HEK293 (cell line): ENCODE results near the gene MDGA2.

Experiments
- CTCF ChIA-PET: fragments of 350-600 bp; formaldehyde crosslinking; extraction: SDS; loops from one replicate; lab custom pipeline; 2021; ENCODE audit warnings: antibody characterized with exemption; lab: Yijun Ruan, JAX
- POLR2A ChIA-PET: fragments of 300-600 bp; formaldehyde crosslinking; extraction: SDS; loops from one replicate; lab custom pipeline; 2020; ENCODE audit warnings: antibody characterized with exemption, inconsistent platforms; lab: Yijun Ruan, JAX
- H3K27ac ChIP-seq: fragments of 200-500 bp; sonication (Bioruptor generic); 2 replicates; pipeline ENCODE4 v1.5.1; 2014; ENCODE audit warnings: low read depth, low read length, control low read depth, inconsistent platforms; ENCODE audit errors: extremely low read depth
- H3K36me3 ChIP-seq, 2 experiments: fragments of 200-500 bp in 1 of 2; sonication (Bioruptor generic) in 1 of 2; 1 replicate in 1 of 2; 2 replicates in 1 of 2; pipeline ENCODE4 v1.5.1; 2014 to 2017; ENCODE audit warnings: inconsistent platforms in 2 of 2, low read length in 2 of 2; ENCODE audit not compliant: control insufficient read depth in 2 of 2, insufficient read depth in 1 of 2
- H3K4me1 ChIP-seq: fragments of 200-500 bp; sonication (Bioruptor generic); 2 replicates; pipeline ENCODE4 v1.5.1; 2014; ENCODE audit warnings: mild to moderate bottlenecking, low read length, inconsistent platforms; ENCODE audit not compliant: control insufficient read depth, insufficient read depth
- H3K4me3 ChIP-seq: 2 replicates; pipeline ENCODE4 v1.5.1; 2011; ENCODE audit warnings: low read depth, mild to moderate bottlenecking, control low read depth, low read length, moderate library complexity
- H3K9me3 ChIP-seq: fragments of 200-500 bp; sonication (Bioruptor generic); 2 replicates; pipeline ENCODE4 v1.5.1; 2014; ENCODE audit warnings: low read depth, low read length, inconsistent platforms; ENCODE audit not compliant: control insufficient read depth, insufficient read depth
- GLIS1 ChIP-seq: fragments of 450-650 bp; formaldehyde crosslinking; IDR thresholded peaks from 2 replicates; pipeline ENCODE4 v1.5.1; 2016; ENCODE audit warnings: missing biosample characterization, missing genetic modification characterization
- KLF17 ChIP-seq: fragments of 450-650 bp; formaldehyde crosslinking; IDR thresholded peaks from 2 replicates; pipeline ENCODE4 v1.5.1; 2016; ENCODE audit warnings: missing biosample characterization, missing genetic modification characterization
- PRDM2 ChIP-seq: fragments of 450-650 bp; formaldehyde crosslinking; IDR thresholded peaks from 2 replicates; pipeline ENCODE4 v1.5.1; 2016; ENCODE audit warnings: missing biosample characterization, missing genetic modification characterization, borderline replicate concordance
- RBAK ChIP-seq: fragments of 450-650 bp; formaldehyde crosslinking; IDR thresholded peaks from 2 replicates; pipeline ENCODE4 v1.5.1; 2016; ENCODE audit warnings: missing biosample characterization, missing genetic modification characterization
- SCRT1 ChIP-seq: fragments of 450-650 bp; formaldehyde crosslinking; IDR thresholded peaks from 2 replicates; pipeline ENCODE4 v1.5.1; 2016; ENCODE audit warnings: missing biosample characterization, missing genetic modification characterization, borderline replicate concordance
- TRIM28 ChIP-seq: IDR thresholded peaks from 2 replicates; pipeline ENCODE4 v1.6.1; 2011; ENCODE audit warnings: low read length, control low read depth, borderline replicate concordance
- ZBTB11 ChIP-seq: fragments of 450-650 bp; formaldehyde crosslinking; conservative IDR thresholded peaks from 2 replicates; pipeline ENCODE4 v1.5.1; 2016; ENCODE audit warnings: low read depth, missing biosample characterization, missing genetic modification characterization
- ZBTB17 ChIP-seq: fragments of 450-650 bp; formaldehyde crosslinking; IDR thresholded peaks from 2 replicates; pipeline ENCODE4 v1.5.1; 2016; ENCODE audit warnings: missing biosample characterization, missing genetic modification characterization
- ZBTB7A ChIP-seq: fragments of 450-650 bp; formaldehyde crosslinking; IDR thresholded peaks from 2 replicates; pipeline ENCODE4 v1.5.1; 2016; ENCODE audit warnings: low read depth, missing biosample characterization, missing genetic modification characterization
- ZBTB8A ChIP-seq: fragments of 450-650 bp; formaldehyde crosslinking; IDR thresholded peaks from 2 replicates; pipeline ENCODE4 v1.5.1; 2016; ENCODE audit warnings: missing biosample characterization, missing genetic modification characterization
- ZIC2 ChIP-seq: fragments of 450-650 bp; formaldehyde crosslinking; IDR thresholded peaks from 2 replicates; pipeline ENCODE4 v1.5.1; 2016; ENCODE audit warnings: missing biosample characterization, missing genetic modification characterization
- ZNF112 ChIP-seq: fragments of 450-650 bp; formaldehyde crosslinking; IDR thresholded peaks from 2 replicates; pipeline ENCODE4 v1.5.0; 2017; ENCODE audit warnings: missing biosample characterization, missing genetic modification characterization
- ZNF18 ChIP-seq: fragments of 450-650 bp; formaldehyde crosslinking; IDR thresholded peaks from 2 replicates; pipeline ENCODE4 v1.5.1; 2016; ENCODE audit warnings: missing biosample characterization, missing genetic modification characterization
- ZNF19 ChIP-seq: fragments of 450-650 bp; formaldehyde crosslinking; IDR thresholded peaks from 2 replicates; pipeline ENCODE4; 2016; ENCODE audit warnings: missing biosample characterization, missing genetic modification characterization, low read depth
- ZNF214 ChIP-seq: fragments of 450-650 bp; formaldehyde crosslinking; IDR thresholded peaks from 2 replicates; pipeline ENCODE4 v1.5.1; 2017; ENCODE audit warnings: missing biosample characterization, mild to moderate bottlenecking, missing genetic modification characterization, borderline replicate concordance
- ZNF280D ChIP-seq: fragments of 450-650 bp; formaldehyde crosslinking; IDR thresholded peaks from 2 replicates; pipeline ENCODE4 v1.5.1; 2016; ENCODE audit warnings: missing biosample characterization, missing genetic modification characterization
- ZNF394 ChIP-seq: fragments of 450-650 bp; formaldehyde crosslinking; IDR thresholded peaks from 2 replicates; pipeline ENCODE4 v1.5.1; 2016; ENCODE audit warnings: missing biosample characterization, missing genetic modification characterization, mild to moderate bottlenecking, moderate library complexity, borderline replicate concordance
- ZNF555 ChIP-seq: fragments of 450-650 bp; formaldehyde crosslinking; conservative IDR thresholded peaks from 2 replicates; pipeline ENCODE4 v1.5.1; 2017; ENCODE audit warnings: missing biosample characterization, mild to moderate bottlenecking, missing genetic modification characterization, inconsistent platforms
- ZSCAN16 ChIP-seq: fragments of 450-650 bp; formaldehyde crosslinking; IDR thresholded peaks from 2 replicates; pipeline ENCODE4 v1.5.1; 2016; ENCODE audit warnings: missing biosample characterization, missing genetic modification characterization

Gene MDGA2

GRCh38 chr14:47332939-47333338 is 342.5 kb downstream of the MDGA2 start (continued):
- TF ChIP-seq ZBTB11 (tag by site-specific recombination) (no peak), TRIM28 (no peak), ZIC2 (tag by site-specific recombination) (no peak)

GRCh38 chr14:47332106-47332505 is 343.3 kb downstream of the MDGA2 start:
- Histone ChIP-seq H3K36me3 (no peaks in the 10 kb centered on the region), H3K4me3 (no peak overlapping the region), H3K27ac (no peak overlapping the region), H3K9me3 (no peaks in the 10 kb centered on the region), H3K4me1 (no peaks in the 10 kb centered on the region)
- no peak for TF ChIP-seq RBAK
- TF ChIP-seq GLIS1: no peak
- CTCF ChIA-PET: interaction anchor here (0.6 kb wide), 1 partner anchor 22 kb away, joined by 3 read pairs; no protein-coding TSS in a partner anchor
- POLR2A ChIA-PET: no interaction called here

- H3K27ac ChIP-seq: no peak overlapping the region
- ChIA-PET CTCF (no interaction called here), POLR2A (no interaction called here)
- H3K36me3 ChIP-seq: no peaks in the 10 kb centered on the region
- H3K4me1 ChIP-seq: no peaks in the 10 kb centered on the region
- H3K4me3 ChIP-seq: no peak overlapping the region
- no peaks in the 10 kb centered on the region for H3K9me3 ChIP-seq
- TF ChIP-seq ZBTB7A (no peak), ZNF214 (tag by site-specific recombination) (no peak), ZNF18 (tag by site-specific recombination) (no peak), ZBTB8A (tag by site-specific recombination) (no peak), ZNF112 (no peak), ZBTB17 (tag by site-specific recombination) (no peak), PRDM2 (no peak), ZNF19 (tag by site-specific recombination) (no peak), ZNF555 (tag by site-specific recombination) (no peak), ZNF394 (no peak), ZSCAN16 (no peak), SCRT1 (no peak), ZNF280D (tag by site-specific recombination) (no peak), KLF17 (tag by site-specific recombination) (no peak)
These were observed 347.0 kb downstream of the MDGA2 start for GRCh38 chr14:47328376-47328775.
